Islet precursor cell (in vitro differentiated cells): ENCODE data around the gene ARL16.
A peak's percentile ranks its signal among the peaks of the same experiment; 100 is the strongest.

ENCODE experiments used
- DNase-seq: peaks from one replicate; pipeline ENCODE4 v3.0.0-alpha.2; 2018

The ARL16 gene, protein sequence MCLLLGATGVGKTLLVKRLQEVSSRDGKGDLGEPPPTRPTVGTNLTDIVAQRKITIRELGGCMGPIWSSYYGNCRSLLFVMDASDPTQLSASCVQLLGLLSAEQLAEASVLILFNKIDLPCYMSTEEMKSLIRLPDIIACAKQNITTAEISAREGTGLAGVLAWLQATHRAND

DNA sequence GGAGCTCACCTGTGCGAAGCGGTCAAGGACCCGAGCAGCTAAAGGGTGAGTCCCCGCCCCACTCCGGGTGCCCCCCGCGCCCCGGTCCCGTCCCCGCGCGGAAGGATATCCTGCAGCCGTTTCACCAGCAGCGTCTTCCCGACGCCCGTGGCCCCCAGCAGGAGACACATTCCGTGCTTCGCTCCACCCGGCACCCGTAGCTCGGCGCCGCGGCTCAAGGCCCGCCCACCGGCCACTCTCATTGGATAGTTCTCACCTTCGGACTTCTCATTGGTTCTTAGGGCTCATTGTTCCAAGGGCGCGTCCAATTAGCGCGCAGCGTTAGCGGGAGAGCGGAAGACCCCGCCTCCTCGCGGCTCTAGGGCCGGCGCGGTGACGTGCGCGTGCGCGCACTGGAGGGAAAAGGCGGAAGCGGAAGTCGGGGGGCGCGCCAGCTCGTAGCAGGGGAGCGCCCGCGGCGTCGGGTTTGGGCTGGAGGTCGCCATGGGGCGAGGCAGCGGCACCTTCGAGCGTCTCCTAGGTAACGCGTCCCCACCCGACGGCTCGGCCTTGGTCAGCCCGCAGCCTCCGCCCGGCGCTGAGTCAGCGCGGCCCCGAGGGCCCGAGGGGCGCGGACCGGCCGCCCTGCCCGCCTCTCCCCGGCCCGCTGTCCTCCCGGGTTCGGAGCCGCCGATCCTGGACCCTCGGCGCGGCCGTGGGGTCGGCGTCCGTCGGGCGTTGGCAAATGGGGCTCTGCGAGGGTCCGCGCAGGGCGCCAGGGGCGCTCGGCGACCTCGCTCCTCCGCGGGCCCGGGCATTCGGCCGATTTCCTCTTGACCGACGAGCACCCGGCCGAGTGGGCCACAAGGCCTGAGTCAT is at the start of gene ARL16, which contains the start of gene HGS:
Gene ARL16, minus strand, starts transcription at position 214 of the 858 bp plus-strand sequence. Its CDS starts 44 bp downstream, at position 170.
Gene HGS, plus strand, starts transcription at position 428 of the 858 bp plus-strand sequence. Its CDS starts 56 bp downstream, at position 484.
- DNase-seq, result peak; percentile 100

GRCh38 chr17:81727324-81728031 is 43.9 kb upstream of the ARL16 start:
- DNase-seq, result no peak

DNA sequence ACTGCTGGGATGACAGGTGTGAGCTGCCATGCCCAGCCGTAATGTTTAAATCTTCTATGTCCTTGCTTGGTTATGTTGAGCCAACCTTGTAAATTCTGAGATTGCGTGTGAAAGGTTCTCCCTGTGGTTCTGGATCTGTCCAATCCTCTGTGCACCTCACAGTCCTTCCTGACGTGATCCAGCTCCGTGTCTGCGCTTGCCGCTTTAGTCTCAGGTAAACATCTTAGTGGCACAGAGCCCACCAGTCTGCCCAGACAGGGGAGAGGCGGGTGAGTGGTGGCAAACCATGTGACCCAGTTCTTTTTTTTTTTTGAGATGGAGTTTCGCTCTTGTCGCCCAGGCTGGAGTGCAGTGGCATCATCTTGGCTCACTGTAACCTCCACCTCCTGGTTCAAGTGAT is 42.4 kb upstream of the ARL16 start:
- DNase-seq, result no peak

GRCh38 chr17:81725439-81725838 is 41.8 kb upstream of the ARL16 start:
- DNase-seq, result no peak

DNA sequence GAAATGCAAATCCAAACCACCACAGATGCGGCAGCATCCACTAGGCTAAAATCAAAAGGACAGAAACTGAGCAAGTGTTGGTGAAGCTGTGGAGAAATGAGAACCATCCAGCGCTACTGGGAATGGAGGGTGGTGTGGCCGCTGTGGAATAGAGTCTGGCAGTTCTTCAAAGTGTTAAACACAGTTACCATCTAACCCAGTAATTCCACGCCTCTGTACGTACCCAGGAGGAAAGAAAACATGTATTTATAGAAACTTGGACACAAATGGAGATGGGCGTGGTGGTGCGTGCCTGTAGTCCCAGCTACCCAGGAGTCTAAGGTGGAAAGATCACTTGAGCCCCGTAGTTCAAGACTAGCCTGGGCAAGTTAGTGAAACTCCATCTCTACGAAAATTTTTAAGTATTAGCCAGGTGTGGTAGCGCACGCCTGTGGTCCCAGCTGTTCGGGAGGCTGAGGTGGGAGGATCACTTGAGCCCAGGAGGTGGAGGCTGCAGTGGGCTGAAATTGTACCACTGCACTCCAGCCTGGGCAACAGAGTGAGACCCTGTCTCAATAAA is 40.1 kb upstream of the ARL16 start:
- DNase-seq, result no peak

DNA sequence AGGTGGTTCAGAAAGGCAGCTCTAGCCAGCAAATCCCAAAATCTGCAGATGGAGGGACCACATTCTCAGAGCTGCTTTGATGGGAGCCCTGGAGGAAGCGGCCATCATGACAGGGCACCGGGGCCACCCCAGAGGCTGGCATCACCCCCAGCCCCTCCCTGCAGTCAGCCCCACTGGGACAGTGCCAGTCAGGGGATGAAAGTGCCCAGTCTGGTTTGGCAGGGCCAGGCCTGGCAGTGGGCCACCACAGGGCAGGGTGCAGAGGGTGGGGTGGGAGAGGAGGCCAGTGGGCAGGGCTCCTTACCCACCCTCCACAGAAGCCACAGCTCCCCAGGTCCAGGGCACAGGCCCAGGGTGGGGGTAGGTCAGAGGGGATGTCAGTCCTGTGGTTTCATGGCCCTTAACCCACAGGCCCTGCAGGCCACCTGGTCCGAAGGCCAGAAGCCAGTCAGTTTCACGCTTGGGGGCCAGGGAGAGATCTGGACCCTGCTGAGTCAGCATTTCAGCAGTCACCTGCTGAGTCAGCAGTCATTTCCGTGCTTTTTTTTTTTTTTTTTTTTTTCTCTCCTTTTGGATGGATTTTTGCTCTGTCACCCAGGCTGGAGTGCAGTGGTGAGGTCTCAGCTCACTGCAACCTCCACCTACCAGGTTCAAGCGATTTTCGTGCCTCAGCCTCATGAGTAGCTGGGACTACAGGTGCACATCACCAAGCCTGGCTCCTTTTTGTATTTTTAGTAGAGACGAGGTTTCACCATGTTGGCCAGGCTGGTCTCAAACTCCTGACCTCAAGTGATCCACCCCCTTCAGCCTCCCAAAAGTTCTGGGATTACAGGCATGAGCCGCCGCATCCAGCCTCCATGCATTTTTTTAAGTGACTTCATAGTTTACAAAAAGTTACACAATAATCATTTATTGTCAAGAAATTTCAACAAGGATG is 38.9 kb upstream of the ARL16 start:
- peak; percentile 57 for DNase-seq

GRCh38 chr17:81720267-81721071 is 36.9 kb upstream of the ARL16 start:
- peak; percentile 55 for DNase-seq

DNA sequence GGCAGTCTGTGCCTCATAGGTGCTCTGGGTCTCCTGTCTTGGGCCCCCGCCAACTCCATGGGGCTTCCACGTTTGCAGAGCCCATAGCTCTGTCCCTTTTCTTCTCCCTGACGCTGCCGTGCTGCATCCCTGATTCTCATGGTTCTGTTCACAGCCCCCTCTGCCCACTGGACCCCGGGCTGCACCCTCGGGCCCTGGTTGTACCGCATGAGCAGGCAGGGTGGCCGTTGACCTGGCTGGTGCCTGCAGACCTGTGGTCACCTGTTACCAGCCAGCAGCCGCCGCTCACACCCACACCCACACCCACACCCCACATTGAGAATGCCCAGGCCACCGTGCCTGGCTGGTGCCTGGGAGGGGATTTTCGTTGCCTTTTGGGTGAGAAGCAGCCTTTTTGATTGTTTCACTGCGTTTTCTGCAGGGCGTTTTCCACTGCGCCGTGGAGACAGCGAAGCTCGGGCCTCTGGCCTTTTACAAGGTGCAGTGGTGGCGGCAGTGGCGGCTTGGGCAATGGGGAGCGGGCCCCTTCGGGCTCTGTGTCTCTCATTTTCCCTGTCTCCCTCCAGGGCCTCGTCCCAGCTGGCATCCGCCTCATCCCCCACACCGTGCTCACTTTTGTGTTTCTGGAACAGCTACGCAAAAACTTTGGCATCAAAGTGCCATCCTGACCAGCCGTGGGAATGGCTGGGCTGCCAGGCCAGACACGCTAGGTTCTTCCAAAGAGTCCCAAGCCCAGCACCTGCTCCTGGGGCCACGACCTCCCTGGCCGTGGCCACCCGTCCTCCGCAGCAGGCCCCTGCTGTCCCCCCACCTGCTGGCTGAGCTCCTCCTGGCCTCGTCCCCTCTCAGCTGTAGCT is 36.0 kb upstream of the ARL16 start:
- no peak for DNase-seq

- DNase-seq, result no peak
Observed at GRCh38 chr17:81717766-81718089, 34.1 kb upstream of the ARL16 start.

DNA sequence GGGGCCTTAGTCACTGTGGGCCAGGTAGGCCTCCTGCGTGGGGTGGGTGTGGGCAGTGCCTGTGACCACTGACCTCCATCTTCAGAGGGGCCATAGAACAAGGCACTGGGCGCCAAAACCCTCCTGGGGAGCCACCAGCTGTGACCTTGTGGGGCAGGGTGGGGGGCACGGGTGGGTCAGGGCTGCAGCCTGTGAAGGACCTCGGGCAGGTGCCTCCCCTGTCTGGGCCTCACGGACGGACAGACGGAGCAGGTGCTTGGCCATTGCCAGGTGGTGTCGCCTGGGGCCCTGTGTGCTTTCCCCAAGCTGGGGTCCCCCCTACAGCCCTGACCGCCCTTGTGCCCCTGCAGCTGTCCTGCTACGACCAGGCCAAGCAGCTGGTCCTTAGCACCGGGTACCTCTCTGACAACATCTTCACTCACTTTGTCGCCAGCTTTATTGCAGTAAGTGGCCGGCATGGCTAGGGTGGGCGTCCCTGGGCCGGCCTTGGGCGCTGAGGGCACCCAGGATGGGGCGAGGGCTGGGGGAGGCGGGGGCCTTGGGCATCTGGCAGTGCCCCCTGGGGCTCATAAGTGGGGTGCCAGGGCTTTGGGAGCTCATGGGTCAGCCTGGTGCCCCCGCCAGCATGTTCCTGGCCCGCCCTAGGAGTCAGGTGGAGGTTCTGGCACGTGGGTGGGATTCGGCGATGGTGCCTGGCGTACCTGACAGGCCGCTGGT is 33.6 kb upstream of the ARL16 start:
- DNase-seq, result no peak

DNA sequence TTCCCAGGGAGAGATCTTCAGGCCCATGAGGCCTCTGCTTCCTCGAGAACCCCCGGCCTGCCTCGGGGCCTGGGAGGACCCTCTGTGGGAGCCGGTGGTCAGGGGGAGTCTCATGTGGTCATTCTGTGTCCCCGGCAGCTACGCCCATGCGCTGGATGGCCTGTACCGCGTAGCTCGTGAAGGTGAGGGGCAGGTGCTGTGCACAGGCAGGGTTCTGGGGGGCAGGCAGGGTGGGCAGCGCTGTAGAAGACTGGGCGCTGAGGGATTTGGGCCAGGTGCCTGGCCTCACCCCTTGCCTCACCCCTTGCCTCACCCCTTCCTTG is 33.0 kb upstream of the ARL16 start:
- no peak for DNase-seq

- no peak for DNase-seq
Observed at GRCh38 chr17:81715872-81716673, 32.5 kb upstream of the ARL16 start.

DNA sequence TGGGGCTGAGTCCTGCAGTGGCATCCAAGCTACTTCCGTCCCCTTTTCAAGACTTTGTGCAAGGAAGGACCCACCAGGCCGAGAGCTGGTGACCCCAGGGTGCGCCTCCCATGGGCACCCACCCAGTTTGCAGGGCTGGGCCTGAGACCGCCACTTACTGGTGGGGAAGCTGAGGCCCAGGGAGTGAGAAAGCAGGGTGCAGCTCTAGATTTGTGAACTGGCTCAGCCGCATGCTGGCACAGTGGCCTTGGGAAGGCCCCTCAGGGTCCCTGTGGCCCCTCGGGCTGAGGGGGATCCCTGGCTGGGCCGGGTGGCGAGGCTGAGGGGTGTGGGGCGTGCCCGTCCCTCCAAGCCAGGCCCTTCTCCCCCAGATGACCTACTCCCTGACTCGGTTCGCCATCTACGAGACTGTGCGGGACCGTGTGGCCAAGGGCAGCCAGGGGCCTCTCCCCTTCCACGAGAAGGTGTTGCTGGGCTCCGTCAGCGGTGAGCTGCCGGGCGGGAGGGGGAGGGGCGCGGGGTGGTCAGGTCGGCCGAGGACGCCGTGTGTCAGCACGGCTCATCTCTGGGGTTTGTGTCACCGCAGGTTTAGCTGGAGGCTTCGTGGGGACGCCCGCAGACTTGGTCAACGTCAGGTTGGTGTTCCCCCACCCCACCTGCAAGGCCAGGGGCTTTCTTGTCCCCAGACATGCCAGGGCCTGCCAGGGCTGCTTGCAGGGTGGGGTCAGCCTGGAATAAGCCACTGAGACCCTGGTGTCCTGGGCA is 31.7 kb upstream of the ARL16 start:
- DNase-seq, result no peak

DNA sequence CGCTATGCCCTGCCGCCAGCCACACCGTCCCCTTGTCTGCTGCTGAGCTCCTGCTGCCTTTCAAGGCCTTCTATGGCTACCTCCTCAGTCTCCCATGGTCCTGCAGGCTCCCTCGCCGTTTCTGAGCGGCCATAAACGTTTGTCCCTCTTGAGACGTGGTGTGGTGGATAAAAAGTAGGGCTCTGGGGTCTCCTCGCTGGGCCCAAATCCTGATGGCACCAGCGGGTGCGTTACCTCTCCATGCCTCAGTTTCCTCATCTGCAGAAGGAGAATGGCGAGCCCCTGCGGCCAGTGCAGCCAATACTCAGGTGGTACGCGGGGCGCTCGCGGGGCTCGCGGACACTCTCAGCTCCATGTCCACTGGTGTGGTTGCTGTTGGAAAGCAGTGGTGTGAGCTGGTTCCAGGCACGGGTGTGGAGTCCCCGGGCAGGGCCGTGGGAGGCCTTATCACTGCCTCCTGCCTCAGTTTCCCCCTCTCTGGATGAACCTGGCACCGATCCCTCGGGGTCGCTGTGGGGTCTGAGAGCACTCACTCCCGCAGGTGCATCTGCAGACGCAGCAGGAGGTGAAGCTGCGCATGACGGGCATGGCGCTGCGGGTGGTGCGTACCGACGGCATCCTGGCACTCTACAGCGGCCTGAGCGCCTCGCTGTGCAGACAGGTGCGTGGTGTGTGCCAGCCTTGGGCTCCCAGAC is 31.0 kb upstream of the ARL16 start:
- DNase-seq, result no peak

DNA sequence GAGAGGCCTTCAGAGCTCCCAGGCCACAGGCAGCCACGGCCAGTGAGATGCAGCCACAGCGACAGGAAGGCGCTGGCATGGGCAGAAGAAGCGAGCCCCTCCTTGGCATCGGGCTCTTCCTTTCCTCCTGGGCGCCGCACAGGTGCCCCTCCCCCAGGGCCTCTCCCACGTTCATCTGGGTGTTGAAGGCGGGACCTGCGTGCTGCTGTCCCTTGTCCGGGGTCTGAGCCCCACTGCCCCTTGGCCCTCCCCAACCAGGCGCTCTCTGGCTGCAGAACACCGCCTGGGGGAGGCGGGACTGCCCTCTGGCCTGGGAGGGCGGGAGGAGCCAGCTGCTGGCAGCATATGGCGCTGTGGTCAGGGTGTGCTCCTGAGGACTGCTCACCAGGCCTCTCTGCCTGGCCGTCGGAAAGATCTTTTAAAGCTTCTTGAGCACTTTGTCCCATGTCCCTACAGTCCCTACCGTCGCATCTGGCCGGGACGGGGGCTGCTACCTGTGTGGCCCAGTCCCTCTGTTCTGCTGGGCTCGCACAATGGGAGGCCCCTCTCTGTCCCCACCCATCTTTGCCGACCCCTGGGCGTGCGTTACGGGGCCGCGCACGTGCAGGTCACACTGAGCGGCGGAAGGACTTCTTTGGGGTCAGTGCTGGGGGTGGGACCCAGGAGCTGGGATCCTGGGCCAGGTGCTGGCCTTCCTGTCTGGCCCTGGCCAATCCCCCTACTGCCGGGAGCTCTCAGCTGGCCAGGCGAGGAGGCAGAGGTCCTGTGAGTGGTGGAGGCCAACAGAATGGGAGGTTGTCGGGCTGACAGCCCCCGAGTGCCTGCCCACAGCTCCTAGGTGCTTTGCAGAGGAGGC is 30.2 kb upstream of the ARL16 start:
- peak; percentile 83 for DNase-seq

DNA sequence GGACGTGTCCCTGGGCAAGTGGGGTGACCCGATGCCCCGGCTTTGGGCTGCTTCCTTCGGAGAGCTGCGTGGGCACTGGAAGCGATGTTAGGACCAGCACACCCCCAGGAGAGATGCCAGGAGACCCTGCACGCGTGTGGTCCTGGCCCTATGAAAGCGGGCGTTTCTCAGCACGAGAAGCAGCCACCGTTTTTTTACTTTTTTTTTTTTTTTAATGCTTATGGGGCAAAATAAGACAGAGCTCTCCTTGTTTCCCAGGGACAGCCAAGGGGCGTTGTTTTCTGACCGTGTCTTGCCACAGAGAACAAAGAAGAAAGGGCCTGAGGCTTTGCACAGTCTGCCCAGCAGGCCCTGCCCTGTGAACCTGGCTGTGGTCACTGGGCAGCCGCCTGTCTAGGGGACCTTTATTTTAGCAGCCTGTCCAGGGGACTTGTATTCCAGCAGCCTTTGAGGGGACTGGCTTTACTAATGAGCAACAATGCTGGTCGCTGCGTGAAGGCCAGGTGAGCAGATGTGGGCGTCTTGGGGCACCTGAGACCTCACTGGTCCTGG is 29.5 kb upstream of the ARL16 start:
- peak; percentile 86 for DNase-seq
